ENCODE measurements around the gene MORN1.
"Not testable (repeated sequence)": the region's sequence is repeated elsewhere in the genome, so short reads cannot be mapped to it uniquely, and the experiment has no call there.

The MORN1 gene

DNA sequence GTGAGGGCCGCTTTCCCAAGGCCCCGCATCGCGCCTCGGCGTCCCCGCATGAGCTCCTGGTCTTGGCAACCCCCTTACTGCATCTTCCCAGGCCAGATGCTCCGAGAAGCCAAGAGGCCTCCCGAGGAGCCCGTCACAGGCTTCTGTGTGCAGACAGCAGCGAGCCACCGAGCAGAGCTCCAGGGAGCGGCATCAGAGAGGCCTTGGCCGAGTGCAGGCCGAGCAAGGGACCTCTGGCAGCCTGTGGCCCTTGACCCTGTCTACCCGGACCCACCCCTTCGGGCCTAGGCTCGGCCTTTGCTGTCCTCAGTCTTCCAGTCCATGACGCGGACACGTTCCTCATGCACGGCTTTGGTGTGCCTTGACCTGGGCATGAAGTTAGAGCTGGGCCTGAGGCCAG is 63.5 kb downstream of the MORN1 start:
- H3K36me3 ChIP-seq (ENCODE audit: control insufficient read depth in 1 of 2, insufficient read depth in 2 of 2, low read depth in 1 of 2, low read length in 2 of 2) = no peaks in the 10 kb centered on the region
- H3K23ac ChIP-seq (ENCODE audit: low read length in 2 of 2) = no peak overlapping the region
- no peak overlapping the region for H2BK5ac ChIP-seq (ENCODE audit: low read depth, low read length, poor library complexity, severe bottlenecking)
- peak overlapping the region; percentile 7 for H4K91ac ChIP-seq (ENCODE audit: low read length)
- H2BK120ac ChIP-seq (ENCODE audit: low read depth, low read length) = no peak overlapping the region
- H2BK12ac ChIP-seq (ENCODE audit: low read length in 2 of 2) = no peak overlapping the region
- no peak overlapping the region for H2BK15ac ChIP-seq (ENCODE audit: low read depth, poor library complexity, severe bottlenecking)
- no peak for DNase-seq
- no peaks in the 10 kb centered on the region for H3K79me1 ChIP-seq (replicated peaks; ENCODE audit: low read length, poor library complexity, severe bottlenecking)
- H3K14ac ChIP-seq (ENCODE audit: low read length in 2 of 2) = no peak overlapping the region
- H3K4ac ChIP-seq (ENCODE audit: low read depth in 1 of 2, low read length in 2 of 2) = no peak overlapping the region
- no peak overlapping the region for H3K27ac ChIP-seq (ENCODE audit: low read length, poor library complexity, severe bottlenecking)
- WGBS = 89% methylated on average over 21 of the region's 22 CpGs
- H3K27me3 ChIP-seq (ENCODE audit: control insufficient read depth in 1 of 2, insufficient read depth in 1 of 2, low read length in 2 of 2) = peaks cover 0 to 20% of the 10 kb centered on the region in 2 experiments
- H2AK5ac ChIP-seq (ENCODE audit: low read length, severe bottlenecking) = no peak overlapping the region
- no peak overlapping the region for H2AFZ ChIP-seq (ENCODE audit: low read depth, low read length)
- no peak overlapping the region for H3K4me3 ChIP-seq (ENCODE audit: insufficient read depth in 1 of 2, low read depth in 1 of 2, low read length in 2 of 2)
- no peak overlapping the region for H3K18ac ChIP-seq (ENCODE audit: low read depth in 1 of 2, low read length in 2 of 2)
- peaks cover 22% of the 10 kb centered on the region for H3K4me1 ChIP-seq (ENCODE audit: control insufficient read depth, insufficient read depth, low read depth, low read length)
- H4K8ac ChIP-seq (ENCODE audit: low read length) = no peak overlapping the region
- no peaks in the 10 kb centered on the region for H3K9me3 ChIP-seq (ENCODE audit: control insufficient read depth, low read length)
- H3K9ac ChIP-seq (ENCODE audit: low read length) = no peak overlapping the region
- H3K4me2 ChIP-seq (ENCODE audit: low read length, poor library complexity, severe bottlenecking) = no peak overlapping the region

DNA sequence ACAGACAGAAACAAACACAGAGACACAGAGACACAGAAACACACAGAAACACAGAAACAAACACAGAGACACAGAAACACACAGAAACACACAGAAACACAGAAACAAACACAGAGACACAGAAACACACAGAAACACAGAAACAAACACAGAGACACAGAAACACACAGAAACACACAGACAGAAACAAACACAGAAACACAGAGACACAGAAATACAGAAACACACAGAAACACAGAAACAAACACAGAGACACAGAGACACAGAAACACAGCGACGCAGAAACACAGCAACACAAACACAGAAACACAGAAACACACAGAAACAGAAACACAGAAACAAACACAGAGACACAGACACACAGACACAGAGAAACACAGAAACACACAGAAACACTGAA is 64.2 kb downstream of the MORN1 start:
- H2AFZ ChIP-seq (ENCODE audit: low read depth, low read length); H4K8ac ChIP-seq (ENCODE audit: low read length); H4K91ac ChIP-seq (ENCODE audit: low read length); H2AK5ac ChIP-seq (ENCODE audit: low read length, severe bottlenecking); H3K79me1 ChIP-seq (replicated peaks; ENCODE audit: low read length, poor library complexity, severe bottlenecking); H2BK15ac ChIP-seq (ENCODE audit: low read depth, poor library complexity, severe bottlenecking); H3K4me3 ChIP-seq (ENCODE audit: insufficient read depth in 1 of 2, low read depth in 1 of 2, low read length in 2 of 2); H3K9ac ChIP-seq (ENCODE audit: low read length); H2BK5ac ChIP-seq (ENCODE audit: low read depth, low read length, poor library complexity, severe bottlenecking); H3K4ac ChIP-seq (ENCODE audit: low read depth in 1 of 2, low read length in 2 of 2); H3K27ac ChIP-seq (ENCODE audit: low read length, poor library complexity, severe bottlenecking); H3K4me2 ChIP-seq (ENCODE audit: low read length, poor library complexity, severe bottlenecking); H3K36me3 ChIP-seq (ENCODE audit: control insufficient read depth in 1 of 2, insufficient read depth in 2 of 2, low read depth in 1 of 2, low read length in 2 of 2); H3K9me3 ChIP-seq (ENCODE audit: control insufficient read depth, low read length); H3K23ac ChIP-seq (ENCODE audit: low read length in 2 of 2); H3K18ac ChIP-seq (ENCODE audit: low read depth in 1 of 2, low read length in 2 of 2); H2BK120ac ChIP-seq (ENCODE audit: low read depth, low read length); DNase-seq: not testable (repeated sequence)
- H3K27me3 ChIP-seq (ENCODE audit: control insufficient read depth in 1 of 2, insufficient read depth in 1 of 2, low read length in 2 of 2) = peaks cover 0 to 22% of the 10 kb centered on the region in 2 experiments
- WGBS = 95% methylated on average over 2 of the region's 2 CpGs
- H3K4me1 ChIP-seq (ENCODE audit: control insufficient read depth, insufficient read depth, low read depth, low read length) = peaks cover 29% of the 10 kb centered on the region
- H3K14ac ChIP-seq (ENCODE audit: low read length in 2 of 2) = peak overlapping the region in 1 of 2 experiments; percentile 66
- H2BK12ac ChIP-seq (ENCODE audit: low read length in 2 of 2) = peak overlapping the region in 1 of 2 experiments; percentile 7

DNA sequence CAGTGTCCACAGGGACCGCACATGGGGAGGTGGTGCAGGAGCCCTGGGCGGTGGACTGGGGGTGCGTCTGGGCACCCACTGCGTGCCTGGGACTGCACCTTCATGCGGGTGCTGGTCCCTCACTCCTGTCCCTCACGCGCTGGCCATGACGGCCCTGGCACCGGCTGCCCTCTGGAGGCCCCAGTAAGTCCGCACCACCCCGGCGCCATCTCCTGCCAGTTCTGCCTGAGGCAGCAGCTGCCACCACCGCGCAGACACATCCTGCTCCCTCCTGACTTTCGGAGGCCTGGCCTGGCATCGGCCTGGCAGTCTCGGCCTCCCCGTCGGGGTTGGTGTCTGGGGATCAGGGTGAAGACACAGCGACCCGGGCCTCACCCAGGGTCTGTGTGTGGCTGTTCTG is 64.8 kb downstream of the MORN1 start:
- WGBS = 88% methylated on average over 21 of the region's 21 CpGs
- peak overlapping the region in 1 of 2 experiments; percentile 41 for H3K4ac ChIP-seq (ENCODE audit: low read depth in 1 of 2, low read length in 2 of 2)
- H2AK5ac ChIP-seq (ENCODE audit: low read length, severe bottlenecking) = no peak overlapping the region
- H4K91ac ChIP-seq (ENCODE audit: low read length) = no peak overlapping the region
- no peak overlapping the region for H2BK5ac ChIP-seq (ENCODE audit: low read depth, low read length, poor library complexity, severe bottlenecking)
- peaks cover 32% of the 10 kb centered on the region for H3K4me1 ChIP-seq (ENCODE audit: control insufficient read depth, insufficient read depth, low read depth, low read length)
- H3K27me3 ChIP-seq (ENCODE audit: control insufficient read depth in 1 of 2, insufficient read depth in 1 of 2, low read length in 2 of 2) = peaks cover 0 to 25% of the 10 kb centered on the region in 2 experiments
- no peak overlapping the region for H2BK12ac ChIP-seq (ENCODE audit: low read length in 2 of 2)
- H3K27ac ChIP-seq (ENCODE audit: low read length, poor library complexity, severe bottlenecking) = no peak overlapping the region
- H3K79me1 ChIP-seq (replicated peaks; ENCODE audit: low read length, poor library complexity, severe bottlenecking) = no peaks in the 10 kb centered on the region
- no peak overlapping the region for H3K14ac ChIP-seq (ENCODE audit: low read length in 2 of 2)
- no peak overlapping the region for H3K9ac ChIP-seq (ENCODE audit: low read length)
- H2BK15ac ChIP-seq (ENCODE audit: low read depth, poor library complexity, severe bottlenecking) = no peak overlapping the region
- H3K23ac ChIP-seq (ENCODE audit: low read length in 2 of 2) = no peak overlapping the region
- H3K18ac ChIP-seq (ENCODE audit: low read depth in 1 of 2, low read length in 2 of 2) = no peak overlapping the region
- no peaks in the 10 kb centered on the region for H3K36me3 ChIP-seq (ENCODE audit: control insufficient read depth in 1 of 2, insufficient read depth in 2 of 2, low read depth in 1 of 2, low read length in 2 of 2)
- peak overlapping the region; percentile 42 for H4K8ac ChIP-seq (ENCODE audit: low read length)
- no peak for DNase-seq
- no peak overlapping the region for H3K4me3 ChIP-seq (ENCODE audit: insufficient read depth in 1 of 2, low read depth in 1 of 2, low read length in 2 of 2)
- H3K4me2 ChIP-seq (ENCODE audit: low read length, poor library complexity, severe bottlenecking) = no peak overlapping the region
- no peak overlapping the region for H2AFZ ChIP-seq (ENCODE audit: low read depth, low read length)
- H2BK120ac ChIP-seq (ENCODE audit: low read depth, low read length) = no peak overlapping the region
- H3K9me3 ChIP-seq (ENCODE audit: control insufficient read depth, low read length) = no peaks in the 10 kb centered on the region

DNA sequence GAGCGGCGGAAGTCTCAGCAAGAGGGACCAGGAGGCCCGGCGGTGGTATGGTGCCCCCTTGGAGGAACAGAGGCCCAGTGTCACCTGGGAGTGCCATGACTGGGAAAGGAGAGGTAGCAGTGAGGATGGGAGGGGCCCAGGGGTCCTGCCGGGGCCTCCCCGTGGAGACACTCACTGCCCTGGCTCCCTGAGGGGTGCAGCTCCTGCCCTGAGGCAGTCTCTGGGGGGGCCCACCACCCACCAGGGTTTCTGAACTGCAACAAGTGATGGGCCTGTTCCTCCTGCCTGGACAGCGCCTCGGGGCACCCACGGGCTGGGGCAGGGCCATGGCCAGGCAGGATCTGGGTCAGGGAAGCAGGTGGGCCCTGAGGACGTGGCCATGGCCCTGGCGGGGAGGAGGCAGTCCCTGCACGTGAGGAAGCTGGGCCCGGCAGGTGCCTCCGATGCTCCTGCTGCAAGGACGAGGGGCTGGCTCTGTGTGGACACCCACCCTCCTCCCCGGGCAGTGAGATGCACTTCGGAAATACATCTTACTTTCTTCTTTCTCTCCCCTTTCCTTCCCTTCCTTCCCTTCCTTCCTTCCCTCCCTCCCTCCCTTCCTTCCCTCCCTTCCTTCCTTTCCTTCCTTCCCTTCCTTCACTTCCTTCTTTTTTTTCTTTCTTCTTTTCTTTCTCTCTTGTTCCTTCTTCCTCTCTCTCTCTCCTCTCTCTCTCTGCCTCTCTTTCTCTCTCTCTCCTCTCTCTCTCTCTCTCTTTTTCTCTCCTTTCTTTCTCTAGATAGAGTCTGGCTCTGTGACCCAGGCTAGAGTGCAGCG is 66.6 kb downstream of the MORN1 start:
- Histone ChIP-seq H4K91ac (ENCODE audit: low read length) (no peak overlapping the region), H2BK120ac (ENCODE audit: low read depth, low read length) (no peak overlapping the region), H4K8ac (ENCODE audit: low read length) (no peak overlapping the region), H2BK15ac (ENCODE audit: low read depth, poor library complexity, severe bottlenecking) (no peak overlapping the region), H2AK5ac (ENCODE audit: low read length, severe bottlenecking) (no peak overlapping the region), H3K36me3 (ENCODE audit: control insufficient read depth in 1 of 2, insufficient read depth in 2 of 2, low read depth in 1 of 2, low read length in 2 of 2) (peaks cover 0 to 5% of the 10 kb centered on the region in 2 experiments), H3K18ac (ENCODE audit: low read depth in 1 of 2, low read length in 2 of 2) (no peak overlapping the region), H3K4me3 (ENCODE audit: insufficient read depth in 1 of 2, low read depth in 1 of 2, low read length in 2 of 2) (no peak overlapping the region), H3K79me1 (replicated peaks; ENCODE audit: low read length, poor library complexity, severe bottlenecking) (no peaks in the 10 kb centered on the region), H2AFZ (ENCODE audit: low read depth, low read length) (no peak overlapping the region), H3K4me1 (ENCODE audit: control insufficient read depth, insufficient read depth, low read depth, low read length) (peaks cover 37% of the 10 kb centered on the region), H3K23ac (ENCODE audit: low read length in 2 of 2) (no peak overlapping the region), H3K9me3 (ENCODE audit: control insufficient read depth, low read length) (no peaks in the 10 kb centered on the region), H2BK5ac (ENCODE audit: low read depth, low read length, poor library complexity, severe bottlenecking) (no peak overlapping the region), H2BK12ac (ENCODE audit: low read length in 2 of 2) (no peak overlapping the region), H3K27me3 (ENCODE audit: control insufficient read depth in 1 of 2, insufficient read depth in 1 of 2, low read length in 2 of 2) (peaks cover 0 to 37% of the 10 kb centered on the region in 2 experiments), H3K27ac (ENCODE audit: low read length, poor library complexity, severe bottlenecking) (no peak overlapping the region), H3K4me2 (ENCODE audit: low read length, poor library complexity, severe bottlenecking) (no peak overlapping the region), H3K9ac (ENCODE audit: low read length) (no peak overlapping the region), H3K4ac (ENCODE audit: low read depth in 1 of 2, low read length in 2 of 2) (no peak overlapping the region), H3K14ac (ENCODE audit: low read length in 2 of 2) (no peak overlapping the region)
- no peak for DNase-seq
- WGBS = 92% methylated on average over 12 of the region's 18 CpGs
